ENCODE measurements around the gene CYS1. TPM values are rescaled to one million over a fixed set of nuclear protein-coding genes. Genes with fewer than 3 reads are reported as not detected.

The CYS1 gene
- total RNA-seq, 1 experiment from 2014 or later, result 1.2 TPM

DNA sequence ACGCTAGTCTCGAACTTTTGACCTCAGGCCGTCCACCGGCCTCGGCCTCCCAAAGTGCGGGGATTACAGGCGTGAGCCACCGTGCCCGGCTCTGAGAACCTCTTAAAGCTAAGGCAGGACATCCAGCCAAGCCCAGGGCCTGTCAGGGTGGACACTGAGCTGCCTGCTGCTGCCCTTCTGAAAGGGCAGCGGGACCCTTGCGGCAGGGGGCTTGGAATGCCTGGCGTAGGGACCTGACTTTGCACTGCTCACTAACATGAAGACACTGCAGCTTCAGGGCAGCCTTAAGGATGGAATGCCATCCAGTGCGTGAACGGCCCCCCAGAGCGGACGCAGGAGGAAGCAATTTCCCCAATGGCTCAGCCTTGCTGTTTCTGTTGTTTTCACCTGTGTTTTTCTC, 9.0 kb downstream of the CYS1 start (continued):
- TF ChIP-seq AR (CRISPR knock-in tag; IDR thresholded peaks at IDR 0.05), result no peak
- TF ChIP-seq, protein P1, sequence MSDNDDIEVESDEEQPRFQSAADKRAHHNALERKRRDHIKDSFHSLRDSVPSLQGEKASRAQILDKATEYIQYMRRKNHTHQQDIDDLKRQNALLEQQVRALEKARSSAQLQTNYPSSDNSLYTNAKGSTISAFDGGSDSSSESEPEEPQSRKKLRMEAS (CRISPR knock-in tag; IDR thresholded peaks at IDR 0.05), result no peak

DNA sequence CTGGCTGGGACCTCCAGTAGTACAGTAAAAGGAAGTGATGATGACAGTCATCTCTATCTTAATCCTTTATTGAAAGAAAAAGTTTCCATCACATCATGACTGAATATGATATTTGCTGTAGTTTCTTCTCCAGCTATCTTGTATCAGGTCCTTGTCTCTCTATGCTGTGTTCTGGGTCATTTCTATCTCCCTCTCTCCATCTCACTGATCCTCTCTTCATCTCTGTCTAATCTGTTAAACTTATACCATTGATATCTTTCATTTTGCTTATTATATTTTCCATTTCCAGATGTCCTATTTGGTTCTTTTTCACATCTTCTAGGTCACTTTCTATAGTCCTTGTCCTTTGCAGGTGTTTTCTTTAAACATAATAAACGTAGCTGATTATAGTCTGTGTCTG, 12.3 kb downstream of the CYS1 start:
- POLR2A ChIA-PET, result no interaction called here
- no peak for ATAC-seq

More for the DNA sequence above, 12.3 kb downstream of the CYS1 start:
- H3K27ac Mint-ChIP-seq, result no peak overlapping the region
- no peaks in the 10 kb centered on the region for H3K27me3 Mint-ChIP-seq (ENCODE audit: low read depth)
- peaks cover 8% of the 10 kb centered on the region for H3K9me3 Mint-ChIP-seq
- DNase-seq (ENCODE audit: low spot score), result no peak
- TF ChIP-seq FOXJ3 (CRISPR knock-in tag; IDR thresholded peaks at IDR 0.05; ENCODE audit: borderline replicate concordance) (no peak), JUN (CRISPR knock-in tag; IDR thresholded peaks at IDR 0.05) (no peak), ZNF423 (CRISPR knock-in tag; IDR thresholded peaks at IDR 0.05) (no peak), MLX (CRISPR knock-in tag; IDR thresholded peaks at IDR 0.05) (no peak), CTCF (IDR thresholded peaks at IDR 0.05) (no peak), FOXK1 (CRISPR knock-in tag; IDR thresholded peaks at IDR 0.05) (no peak), ZNF232 (CRISPR knock-in tag; IDR thresholded peaks at IDR 0.05) (no peak), NR3C1 (CRISPR knock-in tag; conservative IDR thresholded peaks at IDR 0.05; ENCODE audit: low read depth) (no peak), E2F5 (CRISPR knock-in tag; IDR thresholded peaks at IDR 0.05) (no peak), GABPB1 (CRISPR knock-in tag; IDR thresholded peaks at IDR 0.05) (no peak), GTF2I (CRISPR knock-in tag; conservative IDR thresholded peaks at IDR 0.05) (no peak), CBFB (CRISPR knock-in tag; IDR thresholded peaks at IDR 0.05; ENCODE audit: low read depth) (no peak), TEAD4 (CRISPR knock-in tag; IDR thresholded peaks at IDR 0.05) (no peak), HMGA2 (CRISPR knock-in tag; IDR thresholded peaks at IDR 0.05) (no peak), E2F4 (CRISPR knock-in tag; IDR thresholded peaks at IDR 0.05; ENCODE audit: borderline replicate concordance, low read depth) (no peak), CREB1 (CRISPR knock-in tag; IDR thresholded peaks at IDR 0.05) (no peak), ATF2 (CRISPR knock-in tag; IDR thresholded peaks at IDR 0.05; ENCODE audit: borderline replicate concordance, low read depth) (no peak)
- TF ChIP-seq, protein P2, sequence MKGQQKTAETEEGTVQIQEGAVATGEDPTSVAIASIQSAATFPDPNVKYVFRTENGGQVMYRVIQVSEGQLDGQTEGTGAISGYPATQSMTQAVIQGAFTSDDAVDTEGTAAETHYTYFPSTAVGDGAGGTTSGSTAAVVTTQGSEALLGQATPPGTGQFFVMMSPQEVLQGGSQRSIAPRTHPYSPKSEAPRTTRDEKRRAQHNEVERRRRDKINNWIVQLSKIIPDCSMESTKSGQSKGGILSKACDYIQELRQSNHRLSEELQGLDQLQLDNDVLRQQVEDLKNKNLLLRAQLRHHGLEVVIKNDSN (CRISPR knock-in tag; IDR thresholded peaks at IDR 0.05), result no peak
- H3K4me3 Mint-ChIP-seq, result no peak overlapping the region
- H3K4me1 Mint-ChIP-seq, result peaks cover 14% of the 10 kb centered on the region
- H3K36me3 Mint-ChIP-seq, result no peaks in the 10 kb centered on the region
- CTCF ChIA-PET, result interaction anchor here (2.5 to 2.9 kb wide), 2 partner anchors 29 kb away, joined by 11 to 17 read pairs; no protein-coding TSS in a partner anchor
